ENCODE measurements around the gene CETN3.

DNA sequence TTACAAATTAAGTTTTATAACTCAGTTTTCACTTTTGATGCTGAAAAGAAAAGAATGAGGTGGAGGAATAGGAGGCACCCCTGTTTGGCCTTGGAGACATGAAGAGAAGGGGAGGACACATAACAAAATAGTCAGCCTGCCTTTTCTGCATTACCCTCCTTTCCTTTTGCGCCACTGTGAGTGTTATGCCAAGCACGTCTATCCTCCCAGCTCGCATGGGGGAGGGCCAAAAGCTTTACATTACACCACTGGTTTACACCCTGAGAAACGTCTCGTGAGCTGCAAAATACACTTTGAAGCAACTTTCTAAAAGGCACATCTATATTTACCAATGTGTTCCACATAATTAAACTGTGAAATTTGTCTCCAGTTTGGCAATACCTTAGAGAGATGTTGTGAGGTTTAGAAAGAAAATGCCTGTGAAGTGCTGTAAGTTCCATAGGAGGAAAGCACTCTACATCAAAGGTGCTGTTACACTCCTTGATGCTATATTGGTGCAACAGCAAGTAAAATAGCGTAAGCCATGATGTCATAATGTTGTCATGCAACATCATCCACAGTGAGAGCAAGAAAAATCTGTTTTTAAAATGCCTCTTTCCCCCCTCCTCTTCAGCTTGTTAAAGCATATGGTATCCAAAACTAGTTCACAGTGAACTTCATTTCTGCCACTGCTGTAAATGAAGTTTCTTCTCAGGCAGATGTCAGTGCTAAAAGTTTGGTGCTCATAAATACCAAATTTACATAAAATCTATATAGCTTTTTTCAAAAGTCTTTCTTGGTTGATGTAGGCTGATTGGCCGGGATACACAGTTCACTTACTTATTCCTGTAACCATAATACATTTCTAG lies 50.3 kb downstream of the CETN3 start:
- TF ChIP-seq ZFP36 (IDR thresholded peaks at IDR 0.05; ENCODE audit: borderline replicate concordance, low read depth, low read length, partially characterized antibody) (no peak), ZNF280D (CRISPR knock-in tag; IDR thresholded peaks at IDR 0.05) (no peak), RFXANK (CRISPR knock-in tag; IDR thresholded peaks at IDR 0.05) (no peak), KAT7 (CRISPR knock-in tag; IDR thresholded peaks at IDR 0.05; ENCODE audit: borderline replicate concordance) (no peak), MAFK (conservative IDR thresholded peaks at IDR 0.05 in 1 of 2, IDR thresholded peaks at IDR 0.05 in 1 of 2; ENCODE audit: low read length in 2 of 2) (no peak), CREB1 (IDR thresholded peaks at IDR 0.05) (peak; percentile 67), CREB1 (CRISPR knock-in tag; IDR thresholded peaks at IDR 0.05) (no peak), POLR2A (IDR thresholded peaks at IDR 0.05; ENCODE audit: insufficient read depth in 1 of 2, low read depth in 2 of 2, low read length in 2 of 2) (no peak)
- TF ChIP-seq, protein P1, sequence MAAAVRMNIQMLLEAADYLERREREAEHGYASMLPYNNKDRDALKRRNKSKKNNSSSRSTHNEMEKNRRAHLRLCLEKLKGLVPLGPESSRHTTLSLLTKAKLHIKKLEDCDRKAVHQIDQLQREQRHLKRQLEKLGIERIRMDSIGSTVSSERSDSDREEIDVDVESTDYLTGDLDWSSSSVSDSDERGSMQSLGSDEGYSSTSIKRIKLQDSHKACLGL (CRISPR knock-in tag; IDR thresholded peaks at IDR 0.05), result no peak
- TF ChIP-seq, protein P2, sequence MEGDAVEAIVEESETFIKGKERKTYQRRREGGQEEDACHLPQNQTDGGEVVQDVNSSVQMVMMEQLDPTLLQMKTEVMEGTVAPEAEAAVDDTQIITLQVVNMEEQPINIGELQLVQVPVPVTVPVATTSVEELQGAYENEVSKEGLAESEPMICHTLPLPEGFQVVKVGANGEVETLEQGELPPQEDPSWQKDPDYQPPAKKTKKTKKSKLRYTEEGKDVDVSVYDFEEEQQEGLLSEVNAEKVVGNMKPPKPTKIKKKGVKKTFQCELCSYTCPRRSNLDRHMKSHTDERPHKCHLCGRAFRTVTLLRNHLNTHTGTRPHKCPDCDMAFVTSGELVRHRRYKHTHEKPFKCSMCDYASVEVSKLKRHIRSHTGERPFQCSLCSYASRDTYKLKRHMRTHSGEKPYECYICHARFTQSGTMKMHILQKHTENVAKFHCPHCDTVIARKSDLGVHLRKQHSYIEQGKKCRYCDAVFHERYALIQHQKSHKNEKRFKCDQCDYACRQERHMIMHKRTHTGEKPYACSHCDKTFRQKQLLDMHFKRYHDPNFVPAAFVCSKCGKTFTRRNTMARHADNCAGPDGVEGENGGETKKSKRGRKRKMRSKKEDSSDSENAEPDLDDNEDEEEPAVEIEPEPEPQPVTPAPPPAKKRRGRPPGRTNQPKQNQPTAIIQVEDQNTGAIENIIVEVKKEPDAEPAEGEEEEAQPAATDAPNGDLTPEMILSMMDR (CRISPR knock-in tag; IDR thresholded peaks at IDR 0.05), result no peak
- TF ChIP-seq, protein P3, sequence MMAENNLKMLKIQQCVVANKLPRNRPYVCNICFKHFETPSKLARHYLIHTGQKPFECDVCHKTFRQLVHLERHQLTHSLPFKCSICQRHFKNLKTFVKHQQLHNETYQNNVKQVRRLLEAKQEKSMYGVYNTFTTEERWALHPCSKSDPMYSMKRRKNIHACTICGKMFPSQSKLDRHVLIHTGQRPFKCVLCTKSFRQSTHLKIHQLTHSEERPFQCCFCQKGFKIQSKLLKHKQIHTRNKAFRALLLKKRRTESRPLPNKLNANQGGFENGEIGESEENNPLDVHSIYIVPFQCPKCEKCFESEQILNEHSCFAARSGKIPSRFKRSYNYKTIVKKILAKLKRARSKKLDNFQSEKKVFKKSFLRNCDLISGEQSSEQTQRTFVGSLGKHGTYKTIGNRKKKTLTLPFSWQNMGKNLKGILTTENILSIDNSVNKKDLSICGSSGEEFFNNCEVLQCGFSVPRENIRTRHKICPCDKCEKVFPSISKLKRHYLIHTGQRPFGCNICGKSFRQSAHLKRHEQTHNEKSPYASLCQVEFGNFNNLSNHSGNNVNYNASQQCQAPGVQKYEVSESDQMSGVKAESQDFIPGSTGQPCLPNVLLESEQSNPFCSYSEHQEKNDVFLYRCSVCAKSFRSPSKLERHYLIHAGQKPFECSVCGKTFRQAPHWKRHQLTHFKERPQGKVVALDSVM (CRISPR knock-in tag; IDR thresholded peaks at IDR 0.05), result no peak

Data from HepG2 (cell line).